Endothelial cell of umbilical vein (primary cell): ENCODE measurements around the gene MIGA2. TPM values are rescaled to one million over a fixed set of nuclear protein-coding genes. Genes with fewer than 3 reads are reported as not detected.

Experiments used
- BruUV-seq: library from RNA; stranded (reverse); fragments of 400-500 nt; replicated peaks from 2 replicates; lab custom pipeline; 2021; lab: Mats Ljungman, UMichigan
- CTCF ChIA-PET: fragments of 300-600, 350-600 bp; sonication (Branson Sonifier 250); formaldehyde crosslinking; loops from one replicate; lab custom pipeline; 2021; ENCODE audit warnings: antibody characterized with exemption, inconsistent platforms; lab: Charles Lee
- POLR2A ChIA-PET: fragments of 300-600, 350-600 bp; sonication (Branson Sonifier 250); formaldehyde crosslinking; loops from one replicate; lab custom pipeline; 2021; ENCODE audit warnings: antibody characterized with exemption, inconsistent platforms; lab: Charles Lee
- DNase-seq: peaks from one replicate; pipeline ENCODE4 v3.0.0-alpha.2; 2011; ENCODE audit warnings: low read depth, low spot score
- FAIRE-seq: peaks from 2 replicates; lab custom pipeline; 2011; peaks lifted over from hg19 to GRCh38; lab: Jason Lieb, UNC
- H2AFZ ChIP-seq: 2 replicates; pipeline ENCODE4 v1.6.0; 2012; ENCODE audit warnings: low read depth, low read length, control low read depth, inconsistent platforms
- H3K27ac ChIP-seq: 2 replicates; pipeline ENCODE4 v1.5.1; 2011; ENCODE audit warnings: low read depth, mild to moderate bottlenecking, control low read depth, low read length, moderate library complexity; ENCODE audit not compliant: insufficient read depth
- H3K27me3 ChIP-seq, 2 experiments: 2 replicates each; pipeline versions ENCODE4 v1.6.0 to v1.6.1; 2011; ENCODE audit warnings: low read length in 2 of 2, mixed read lengths in 1 of 2; ENCODE audit not compliant: control insufficient read depth in 2 of 2, insufficient read depth in 2 of 2
- H3K36me3 ChIP-seq, 2 experiments: 2 replicates in 1 of 2; 3 replicates in 1 of 2; pipeline ENCODE4 v1.5.1; 2011; ENCODE audit warnings: low read length in 2 of 2, mild to moderate bottlenecking in 1 of 2, moderate library complexity in 1 of 2; ENCODE audit not compliant: control insufficient read depth in 2 of 2, insufficient read depth in 2 of 2; ENCODE audit errors: extremely low read depth in 1 of 2
- H3K4me1 ChIP-seq: 3 replicates; pipeline ENCODE4 v1.5.1; 2011; ENCODE audit warnings: mild to moderate bottlenecking, low read length; ENCODE audit not compliant: control insufficient read depth, insufficient read depth; ENCODE audit errors: extremely low read depth
- H3K4me2 ChIP-seq: 2 replicates; pipeline ENCODE4 v1.6.1; 2011; ENCODE audit warnings: low read length, control low read depth, mixed read lengths; ENCODE audit not compliant: insufficient read depth
- H3K4me3 ChIP-seq, 3 experiments: fragments of 200-600 bp in 1 of 3; sonication (generic), shearing (Covaris generic) in 1 of 3; replicated peaks in 1 of 3; 2 replicates each; pipeline ENCODE4 v1.5.1; 2011 to 2016; ENCODE audit warnings: control low read depth in 3 of 3, low read length in 3 of 3, mild to moderate bottlenecking in 2 of 3, inconsistent platforms in 1 of 3, low read depth in 1 of 3, moderate library complexity in 1 of 3; ENCODE audit not compliant: insufficient read depth in 1 of 3
- H3K79me2 ChIP-seq: 2 replicates; pipeline ENCODE4 v1.6.0; 2012; ENCODE audit warnings: low read length, inconsistent platforms; ENCODE audit not compliant: control insufficient read depth, insufficient read depth
- H3K9ac ChIP-seq: replicated peaks from 2 replicates; pipeline ENCODE3; 2011; ENCODE audit warnings: low read length, control low read depth; ENCODE audit not compliant: insufficient read depth; ENCODE audit errors: extremely low read depth
- H3K9me1 ChIP-seq: replicated peaks from 3 replicates; pipeline ENCODE4 v1.6.0; 2011; ENCODE audit warnings: mild to moderate bottlenecking, low read length; ENCODE audit not compliant: control insufficient read depth, insufficient read depth; ENCODE audit errors: extremely low read depth
- H3K9me3 ChIP-seq: replicated peaks from 2 replicates; pipeline ENCODE4 v1.5.1; 2012; ENCODE audit warnings: low read length, inconsistent platforms; ENCODE audit not compliant: control insufficient read depth, insufficient read depth
- H4K20me1 ChIP-seq: replicated peaks from 2 replicates; pipeline ENCODE3; 2011; ENCODE audit warnings: mild to moderate bottlenecking, low read length; ENCODE audit not compliant: control insufficient read depth, insufficient read depth; ENCODE audit errors: extremely low read depth
- EZH2 ChIP-seq: IDR thresholded peaks from 2 replicates; pipeline ENCODE4 v1.6.1; 2012; ENCODE audit warnings: borderline replicate concordance, low read depth, mild to moderate bottlenecking, moderate library complexity, low read length, inconsistent platforms; ENCODE audit not compliant: severe bottlenecking
- FOS ChIP-seq: IDR thresholded peaks from 2 replicates; pipeline ENCODE4 v1.6.1; 2011; ENCODE audit warnings: mild to moderate bottlenecking, low read length, moderate library complexity, borderline replicate concordance; ENCODE audit not compliant: insufficient read depth
- GATA2 ChIP-seq: IDR thresholded peaks from 2 replicates; pipeline ENCODE4 v1.7.0; 2011; ENCODE audit warnings: low read depth, mild to moderate bottlenecking, moderate library complexity, mixed read lengths, low read length; ENCODE audit not compliant: insufficient read length, insufficient read depth
- JUN ChIP-seq: IDR thresholded peaks from 2 replicates; pipeline ENCODE4 v1.6.1; 2011; ENCODE audit warnings: borderline replicate concordance, low read depth; ENCODE audit not compliant: insufficient read length, insufficient read depth
- MAX ChIP-seq: IDR thresholded peaks from 2 replicates; pipeline ENCODE4 v1.6.1; 2011; ENCODE audit not compliant: insufficient read depth, insufficient read length
- MYC ChIP-seq: IDR thresholded peaks from one replicate; pipeline ENCODE4 v1.6.1; 2011; ENCODE audit warnings: mild to moderate bottlenecking, low read depth, low read length
- POLR2A ChIP-seq: IDR thresholded peaks from 2 replicates; pipeline ENCODE4 v1.6.1; 2012; ENCODE audit warnings: low read depth, mild to moderate bottlenecking, control low read depth, low read length
- POLR2AphosphoS5 ChIP-seq: IDR thresholded peaks from 2 replicates; pipeline ENCODE4 v1.6.1; 2012; ENCODE audit warnings: low read depth, mild to moderate bottlenecking, control low read depth, low read length, moderate library complexity; ENCODE audit not compliant: insufficient read depth
- dilution Hi-C: fragments of 300-500 bp; cut with MboI; formaldehyde crosslinking; loops from one replicate; pipeline ENCODE4 v1.15.0; 2019; ENCODE audit warnings: low sequenced_read_pairs; ENCODE audit not compliant: extremely low pct_ligation_motif_present
- intact Hi-C: fragments of 100-400 bp; cut with micrococcal nuclease; formaldehyde crosslinking; loops from one replicate; pipeline ENCODE4 v1.10.0; 2022
- polyA plus RNA-seq, 4 experiments: library from polyadenylated mRNA; depleted of rRNA in 3 of 4; stranded (reverse) in 3 of 4; unstranded in 1 of 4; fragments of >200 nt; gene quantifications; 2 replicates each; pipeline versions ENCODE4 v1.2.1 to v1.2.3, GENCODE V29; 2011 to 2012; ENCODE audit warnings: missing spikeins in 1 of 4
- total RNA-seq: library from RNA; stranded (reverse); gene quantifications from 2 replicates; pipeline ENCODE4 v1.2.3, GENCODE V29; 2021
- TF ChIP-seq, protein P1 (sequence below), 2 donors: IDR thresholded peaks; 1 replicate in 1 of 2; 2 replicates in 1 of 2; pipeline ENCODE4 v1.5.1; 2011; ENCODE audit warnings: low read length in 2 of 2, mild to moderate bottlenecking in 2 of 2, moderate library complexity in 2 of 2, control low read depth in 1 of 2, inconsistent platforms in 1 of 2, low read depth in 1 of 2; ENCODE audit not compliant: insufficient read depth in 1 of 2; ENCODE audit errors: extremely low read depth in 1 of 2

The MIGA2 gene
- total and polyA plus RNA-seq, 2 donors (not counting 3 experiments of a cell fraction or from before 2014, with no cell fraction given) = 27.7 to 28.0 TPM

DNA sequence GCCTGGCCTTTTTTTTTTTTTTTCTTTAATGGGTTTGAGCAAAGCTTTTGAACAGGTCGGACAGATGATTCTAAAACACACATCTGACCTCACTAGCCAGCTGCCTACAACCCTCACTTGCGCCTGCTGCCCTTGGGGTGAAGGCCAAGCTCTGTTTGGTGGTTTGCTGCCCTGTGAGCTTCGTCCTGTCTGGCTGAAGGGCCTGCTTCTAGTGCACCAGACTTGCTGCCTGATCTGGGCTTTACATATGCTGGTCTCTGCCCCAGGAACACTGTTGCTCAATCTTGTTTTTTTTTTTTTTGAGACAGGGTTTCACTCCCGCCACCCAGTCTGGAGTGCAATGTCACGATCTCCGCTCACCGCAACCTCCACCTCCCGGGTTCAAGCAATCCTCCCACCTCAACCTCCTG, 28.1 kb downstream of the MIGA2 start:
- CTCF ChIA-PET = no interaction called here
- dilution Hi-C loops (no loop called here), intact Hi-C loops (no loop called here)
- BruUV-seq = no TSS peak
- Histone ChIP-seq H3K27ac (no peak overlapping the region), H3K4me3 (no peak overlapping the region), H3K27me3 (no peaks in the 10 kb centered on the region), H3K9me3 (no peaks in the 10 kb centered on the region), H2AFZ (no peak overlapping the region), H3K9ac (no peak overlapping the region), H4K20me1 (no peaks in the 10 kb centered on the region), H3K4me2 (no peak overlapping the region), H3K9me1 (no peaks in the 10 kb centered on the region), H3K36me3 (peaks cover 0 to 48% of the 10 kb centered on the region in 2 experiments), H3K4me1 (peaks cover 2% of the 10 kb centered on the region), H3K79me2 (no peaks in the 10 kb centered on the region)
- DNase-seq (no peak), FAIRE-seq (no peak)
- TF ChIP-seq, protein P1, sequence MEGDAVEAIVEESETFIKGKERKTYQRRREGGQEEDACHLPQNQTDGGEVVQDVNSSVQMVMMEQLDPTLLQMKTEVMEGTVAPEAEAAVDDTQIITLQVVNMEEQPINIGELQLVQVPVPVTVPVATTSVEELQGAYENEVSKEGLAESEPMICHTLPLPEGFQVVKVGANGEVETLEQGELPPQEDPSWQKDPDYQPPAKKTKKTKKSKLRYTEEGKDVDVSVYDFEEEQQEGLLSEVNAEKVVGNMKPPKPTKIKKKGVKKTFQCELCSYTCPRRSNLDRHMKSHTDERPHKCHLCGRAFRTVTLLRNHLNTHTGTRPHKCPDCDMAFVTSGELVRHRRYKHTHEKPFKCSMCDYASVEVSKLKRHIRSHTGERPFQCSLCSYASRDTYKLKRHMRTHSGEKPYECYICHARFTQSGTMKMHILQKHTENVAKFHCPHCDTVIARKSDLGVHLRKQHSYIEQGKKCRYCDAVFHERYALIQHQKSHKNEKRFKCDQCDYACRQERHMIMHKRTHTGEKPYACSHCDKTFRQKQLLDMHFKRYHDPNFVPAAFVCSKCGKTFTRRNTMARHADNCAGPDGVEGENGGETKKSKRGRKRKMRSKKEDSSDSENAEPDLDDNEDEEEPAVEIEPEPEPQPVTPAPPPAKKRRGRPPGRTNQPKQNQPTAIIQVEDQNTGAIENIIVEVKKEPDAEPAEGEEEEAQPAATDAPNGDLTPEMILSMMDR (IDR thresholded peaks at IDR 0.05; ENCODE audit: extremely low read depth in 1 of 2, insufficient read depth in 1 of 2, low read depth in 1 of 2, low read length in 2 of 2) = no peak
- TF ChIP-seq FOS (no peak), JUN (no peak), EZH2 (no peak), MYC (no peak), POLR2AphosphoS5 (no peak), MAX (no peak), GATA2 (no peak), POLR2A (no peak)
- POLR2A ChIA-PET = no interaction called here
